ENCODE measurements around the gene PPP2R1A.
A peak's percentile ranks its signal among the peaks of the same experiment; 100 is the strongest.

The PPP2R1A gene

DNA sequence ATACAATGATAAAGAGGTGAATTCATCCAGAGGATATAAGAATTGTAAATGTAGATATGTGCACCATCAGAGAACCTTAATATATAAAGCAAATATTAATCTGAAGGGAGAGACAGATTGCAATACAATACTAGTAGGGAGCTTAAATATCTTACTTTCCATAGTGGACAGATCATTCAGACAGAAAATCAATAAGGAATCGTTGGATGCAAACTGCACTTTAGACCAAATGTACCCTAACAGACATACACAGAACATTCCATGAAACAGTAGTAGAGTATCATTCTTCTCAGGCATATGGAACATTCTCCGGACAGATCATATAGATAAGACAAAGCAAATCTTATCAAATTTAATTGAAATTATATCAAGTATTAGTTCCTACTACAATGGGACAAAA lies 44.6 kb downstream of the PPP2R1A start:
- H3K4me1 ChIP-seq (ENCODE audit: low read length) = no peaks in the 10 kb centered on the region
- H3K9me2 ChIP-seq (replicated peaks; ENCODE audit: insufficient read depth, low read length) = no peaks in the 10 kb centered on the region
- no peaks in the 10 kb centered on the region for H3K36me3 ChIP-seq (replicated peaks; ENCODE audit: insufficient read depth, low read length)
- H2AFZ ChIP-seq (ENCODE audit: low read length) = no peak overlapping the region
- no peak for TF ChIP-seq EZH2 (optimal IDR thresholded peaks at IDR 0.05; ENCODE audit: low read depth, low read length)
- TF ChIP-seq CTCF (IDR thresholded peaks at IDR 0.05; ENCODE audit: low read length) = no peak
- no peak for TF ChIP-seq EZH2phosphoT487 (IDR thresholded peaks at IDR 0.05; ENCODE audit: low read length)
- H3K9ac ChIP-seq (ENCODE audit: low read length) = no peak overlapping the region
- no peak overlapping the region for H3K4me3 ChIP-seq (ENCODE audit: low read length)
- H3K9me3 ChIP-seq (replicated peaks; ENCODE audit: insufficient read depth, low read length) = no peaks in the 10 kb centered on the region
- H3K27ac ChIP-seq (ENCODE audit: low read length) = no peak overlapping the region
- no peak for DNase-seq
- H3F3A ChIP-seq (ENCODE audit: insufficient read depth, low read length) = no peaks in the 10 kb centered on the region
- H3K27me3 ChIP-seq (replicated peaks; ENCODE audit: insufficient read depth, low read length) = no peaks in the 10 kb centered on the region
- H4K20me1 ChIP-seq (ENCODE audit: insufficient read depth, low read length) = no peaks in the 10 kb centered on the region
- H3K4me2 ChIP-seq (ENCODE audit: low read depth, low read length) = no peak overlapping the region
- no peaks in the 10 kb centered on the region for H3K79me2 ChIP-seq (ENCODE audit: low read length)

DNA sequence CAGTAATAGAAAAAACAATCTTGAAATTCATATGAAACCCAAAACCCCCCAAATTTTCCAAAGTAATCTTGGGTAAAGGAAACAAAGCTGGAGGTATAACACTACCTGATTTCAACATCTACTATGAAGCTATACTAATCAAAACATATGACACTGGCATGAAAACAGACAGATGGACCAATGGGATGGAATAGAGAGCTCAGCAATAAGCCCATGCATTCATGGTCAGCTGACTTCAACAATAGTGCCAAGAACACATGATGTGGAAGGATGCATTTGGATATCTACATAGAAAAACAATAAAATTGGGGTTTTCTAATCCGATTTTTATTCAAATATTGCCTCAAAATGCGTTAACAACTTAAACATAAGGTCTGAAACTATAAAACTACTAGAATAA lies 47.3 kb downstream of the PPP2R1A start:
- Histone ChIP-seq H3K36me3 (replicated peaks; ENCODE audit: insufficient read depth, low read length) (no peaks in the 10 kb centered on the region), H4K20me1 (ENCODE audit: insufficient read depth, low read length) (no peaks in the 10 kb centered on the region), H3K4me3 (ENCODE audit: low read length) (no peak overlapping the region), H3K9me3 (replicated peaks; ENCODE audit: insufficient read depth, low read length) (no peaks in the 10 kb centered on the region), H3F3A (ENCODE audit: insufficient read depth, low read length) (no peaks in the 10 kb centered on the region), H3K4me2 (ENCODE audit: low read depth, low read length) (no peak overlapping the region), H3K4me1 (ENCODE audit: low read length) (no peaks in the 10 kb centered on the region), H2AFZ (ENCODE audit: low read length) (no peak overlapping the region), H3K27me3 (replicated peaks; ENCODE audit: insufficient read depth, low read length) (no peaks in the 10 kb centered on the region), H3K9ac (ENCODE audit: low read length) (no peak overlapping the region), H3K27ac (ENCODE audit: low read length) (no peak overlapping the region), H3K79me2 (ENCODE audit: low read length) (no peaks in the 10 kb centered on the region), H3K9me2 (replicated peaks; ENCODE audit: insufficient read depth, low read length) (no peaks in the 10 kb centered on the region)
- no peak for TF ChIP-seq CTCF (IDR thresholded peaks at IDR 0.05; ENCODE audit: low read length)
- DNase-seq = no peak

DNA sequence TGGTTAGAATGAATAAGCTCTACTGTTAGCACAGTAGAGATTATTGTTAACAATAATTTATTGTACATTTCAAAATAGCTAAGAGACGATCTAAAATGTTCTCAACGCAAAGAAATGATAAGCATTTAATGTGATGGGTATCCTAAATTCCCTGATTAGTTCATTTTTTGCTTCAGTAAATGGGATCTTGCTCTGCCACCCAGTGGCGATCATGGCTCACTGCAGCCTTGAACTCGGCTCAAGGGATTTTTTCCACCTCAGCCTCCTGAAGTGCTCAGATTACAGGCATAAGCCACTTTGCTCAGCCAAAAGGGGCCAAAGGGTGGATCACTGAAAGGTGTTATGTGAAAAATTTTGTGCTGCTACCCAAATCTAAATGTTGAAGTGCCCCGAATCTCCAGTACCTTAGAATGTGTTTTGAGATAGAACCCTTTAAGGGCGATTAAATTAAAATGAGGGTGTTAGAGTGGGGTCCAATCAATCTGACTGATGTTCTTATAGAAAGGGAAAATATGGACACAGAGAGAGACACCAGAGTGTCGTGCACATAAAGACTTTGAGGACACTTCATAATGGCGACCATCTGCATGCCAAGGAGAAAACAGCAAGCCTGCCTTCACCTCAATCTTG lies 48.0 kb downstream of the PPP2R1A start:
- H3K27ac ChIP-seq (ENCODE audit: low read length) = no peak overlapping the region
- no peaks in the 10 kb centered on the region for H3K9me2 ChIP-seq (replicated peaks; ENCODE audit: insufficient read depth, low read length)
- H4K20me1 ChIP-seq (ENCODE audit: insufficient read depth, low read length) = no peaks in the 10 kb centered on the region
- H3K27me3 ChIP-seq (replicated peaks; ENCODE audit: insufficient read depth, low read length) = no peaks in the 10 kb centered on the region
- no peaks in the 10 kb centered on the region for H3K79me2 ChIP-seq (ENCODE audit: low read length)
- H3K9me3 ChIP-seq (replicated peaks; ENCODE audit: insufficient read depth, low read length) = no peaks in the 10 kb centered on the region
- no peak overlapping the region for H3K4me3 ChIP-seq (ENCODE audit: low read length)
- H3F3A ChIP-seq (ENCODE audit: insufficient read depth, low read length) = no peaks in the 10 kb centered on the region
- no peaks in the 10 kb centered on the region for H3K4me1 ChIP-seq (ENCODE audit: low read length)
- H3K9ac ChIP-seq (ENCODE audit: low read length) = no peak overlapping the region
- peak; percentile 54 for DNase-seq
- H2AFZ ChIP-seq (ENCODE audit: low read length) = no peak overlapping the region
- H3K36me3 ChIP-seq (replicated peaks; ENCODE audit: insufficient read depth, low read length) = no peaks in the 10 kb centered on the region
- TF ChIP-seq EZH2 (optimal IDR thresholded peaks at IDR 0.05; ENCODE audit: low read depth, low read length) (no peak), CTCF (IDR thresholded peaks at IDR 0.05; ENCODE audit: low read length) (peak; percentile 84), EZH2phosphoT487 (IDR thresholded peaks at IDR 0.05; ENCODE audit: low read length) (no peak)
- no peak overlapping the region for H3K4me2 ChIP-seq (ENCODE audit: low read depth, low read length)
